ENCODE measurements around the gene ALKAL2. TPM values are rescaled to one million over a fixed set of nuclear protein-coding genes. Genes with fewer than 3 reads are reported as not detected.
"Not testable (repeated sequence)": the region's sequence is repeated elsewhere in the genome, so short reads cannot be mapped to it uniquely, and the experiment has no call there.

The ALKAL2 gene, protein sequence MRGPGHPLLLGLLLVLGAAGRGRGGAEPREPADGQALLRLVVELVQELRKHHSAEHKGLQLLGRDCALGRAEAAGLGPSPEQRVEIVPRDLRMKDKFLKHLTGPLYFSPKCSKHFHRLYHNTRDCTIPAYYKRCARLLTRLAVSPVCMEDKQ
- 0.28 TPM in 1 of 2 replicates, not detected in the other for total RNA-seq

DNA sequence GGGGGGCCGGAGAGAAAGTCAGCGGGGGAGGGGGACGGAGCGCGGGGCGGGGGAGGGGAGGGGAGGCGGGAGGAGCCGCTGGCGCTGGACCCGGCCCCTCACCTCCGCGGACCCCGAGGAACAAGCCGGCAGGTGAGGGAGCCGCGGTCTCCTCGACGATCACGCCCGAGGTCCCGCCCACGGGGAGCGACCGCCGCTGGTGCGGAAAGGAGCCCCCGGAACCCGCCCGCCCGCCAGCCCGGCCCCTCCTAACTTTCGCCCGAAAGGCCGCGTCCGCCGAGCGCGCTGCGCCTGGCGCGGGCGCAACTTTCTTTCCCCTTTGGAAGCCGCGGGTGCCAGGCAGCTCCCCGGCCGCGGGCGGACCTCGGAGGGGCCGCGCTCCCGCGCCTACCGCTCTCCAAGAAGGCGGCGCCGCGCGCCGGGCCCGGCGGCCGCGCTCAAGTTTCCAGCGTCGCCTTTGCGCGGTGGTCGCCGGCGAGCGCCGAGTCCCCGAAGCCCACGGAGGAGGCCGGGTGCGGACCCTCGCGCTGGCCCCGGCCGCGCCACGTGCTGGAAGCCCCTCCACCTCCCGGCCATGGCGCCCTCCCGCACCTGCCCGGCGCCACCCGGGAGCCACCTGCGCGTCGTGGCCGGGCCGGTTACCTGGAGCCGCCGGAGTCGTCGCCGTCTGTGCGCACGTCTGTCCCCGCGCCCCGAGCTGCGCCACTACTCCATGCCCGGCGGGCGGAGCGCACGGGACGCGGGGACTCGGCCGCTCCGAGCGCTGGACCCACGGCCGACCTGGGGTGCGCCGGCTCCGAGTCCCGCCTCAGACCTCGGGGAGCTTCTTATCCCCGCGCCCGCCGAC is at the start of gene ALKAL2:
TSS of gene ALKAL2 (minus strand) at position 181 of the 847 bp plus-strand sequence. CDS start 256 bp downstream, outside the sequence.
- DNase-seq, result peak; percentile 28

DNA sequence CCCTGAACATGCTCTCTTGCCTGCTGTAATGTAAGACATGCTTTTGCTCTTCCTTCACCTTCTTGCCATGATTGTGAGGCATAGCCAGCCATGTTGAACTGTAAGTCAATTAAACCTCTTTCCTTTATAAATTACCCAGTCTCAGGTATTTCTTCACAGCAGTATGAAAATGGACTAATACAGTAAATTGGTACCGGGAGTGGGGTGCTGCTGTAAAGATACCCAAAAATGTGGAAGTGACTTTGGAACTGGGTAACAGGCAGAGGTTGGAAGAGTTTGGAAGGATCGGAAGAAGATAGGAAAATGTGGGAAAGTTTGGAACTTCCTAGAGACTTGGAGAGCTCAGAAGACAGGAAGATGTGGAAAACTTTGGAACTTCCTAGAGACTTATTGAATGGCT is 49.1 kb upstream of the ALKAL2 start:
- DNase-seq, result not testable (repeated sequence)

DNA sequence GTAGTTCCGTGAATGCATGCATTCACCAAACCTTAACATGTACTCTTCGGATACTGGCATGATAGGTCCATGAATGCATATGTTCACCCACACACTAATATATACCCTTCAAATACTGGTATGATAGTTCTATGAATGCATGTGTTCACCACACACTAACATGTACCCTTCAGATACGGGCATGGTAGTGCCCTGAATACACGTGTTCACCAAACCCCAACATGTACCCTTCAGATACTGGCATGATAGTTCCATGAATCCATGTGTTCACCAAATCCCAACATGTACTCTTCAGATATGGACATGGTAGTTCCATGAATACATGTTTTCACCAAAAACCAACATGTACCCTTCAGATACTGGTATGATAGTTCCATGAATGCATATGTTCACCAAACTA is 48.5 kb upstream of the ALKAL2 start:
- no peak for DNase-seq

DNA sequence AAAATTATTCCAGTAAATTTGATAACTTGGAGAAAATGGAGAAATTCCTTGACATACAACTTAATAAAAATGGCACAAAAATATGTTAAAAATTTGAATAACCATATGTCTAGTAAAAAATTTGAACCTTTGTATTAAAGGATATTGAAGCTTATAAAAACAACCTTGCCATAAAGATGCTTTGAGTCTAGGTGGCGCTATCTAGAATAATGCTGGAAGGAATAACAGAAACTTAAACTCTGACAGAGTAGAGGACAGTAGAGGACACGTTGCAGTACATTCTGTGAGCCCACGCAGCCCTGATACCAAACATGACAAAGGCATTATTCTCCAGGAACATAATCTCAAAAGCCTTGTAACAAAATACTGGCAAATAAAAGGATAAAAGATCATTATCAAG is 44.7 kb upstream of the ALKAL2 start:
- DNase-seq, result no peak

DNA sequence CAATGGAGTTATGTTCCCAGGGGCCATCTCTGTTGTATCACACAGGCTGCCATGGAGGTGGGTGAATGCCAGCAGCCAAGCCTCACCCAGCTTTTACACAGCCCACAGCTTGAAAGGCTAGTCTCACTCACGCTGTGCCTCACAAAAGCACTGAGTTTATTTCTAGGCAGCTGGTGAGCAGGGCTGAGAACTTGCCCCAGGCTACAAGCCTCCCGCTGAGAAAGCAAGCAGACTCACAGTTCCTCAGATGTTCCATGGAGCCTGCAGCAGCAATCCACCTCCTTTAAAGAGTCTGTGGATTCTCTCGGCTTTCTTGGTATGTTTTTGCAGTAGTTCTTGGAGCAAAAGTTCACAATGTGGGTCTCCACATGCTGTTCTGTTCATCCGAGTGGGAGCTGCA is 40.9 kb upstream of the ALKAL2 start:
- DNase-seq, result no peak

DNA sequence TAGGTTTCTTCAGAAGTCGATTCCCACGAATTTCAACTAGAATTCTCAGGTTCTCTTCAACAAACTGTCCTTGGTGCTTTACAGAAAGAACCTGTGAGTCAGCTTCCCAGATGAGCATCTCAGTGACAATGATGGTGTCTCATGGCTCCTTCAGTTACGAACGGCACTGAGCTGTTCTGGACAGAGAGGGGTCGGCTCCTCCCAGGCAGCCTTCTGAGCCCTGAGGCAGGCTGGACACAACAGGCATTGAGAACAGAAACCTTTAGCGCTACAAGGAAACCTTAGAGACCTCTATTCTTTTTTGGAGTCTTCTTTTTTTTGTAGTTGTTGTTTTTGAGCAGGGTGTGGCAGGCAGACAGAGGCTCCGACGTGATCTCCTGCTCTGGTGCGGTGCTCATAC is 35.1 kb upstream of the ALKAL2 start:
- DNase-seq, result no peak

DNA sequence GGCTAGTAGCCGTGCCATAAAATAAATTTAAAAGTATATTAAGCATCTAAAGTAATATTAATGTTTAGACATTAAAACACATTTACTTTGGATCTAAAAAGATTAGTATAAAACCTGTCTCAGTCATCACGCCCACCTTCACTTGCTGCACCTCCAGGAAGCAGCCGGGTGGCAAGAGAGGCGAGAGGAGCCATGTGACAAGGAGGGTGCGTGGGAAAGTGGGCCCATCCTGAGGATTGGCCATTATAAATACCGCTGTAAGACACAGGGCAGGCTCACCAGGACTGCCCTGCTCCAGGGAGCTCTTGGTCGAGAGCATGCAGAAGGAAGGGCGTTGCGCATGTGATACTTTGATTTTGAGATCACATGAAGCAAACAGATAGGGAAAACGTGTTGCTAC is 34.4 kb upstream of the ALKAL2 start:
- DNase-seq, result no peak

DNA sequence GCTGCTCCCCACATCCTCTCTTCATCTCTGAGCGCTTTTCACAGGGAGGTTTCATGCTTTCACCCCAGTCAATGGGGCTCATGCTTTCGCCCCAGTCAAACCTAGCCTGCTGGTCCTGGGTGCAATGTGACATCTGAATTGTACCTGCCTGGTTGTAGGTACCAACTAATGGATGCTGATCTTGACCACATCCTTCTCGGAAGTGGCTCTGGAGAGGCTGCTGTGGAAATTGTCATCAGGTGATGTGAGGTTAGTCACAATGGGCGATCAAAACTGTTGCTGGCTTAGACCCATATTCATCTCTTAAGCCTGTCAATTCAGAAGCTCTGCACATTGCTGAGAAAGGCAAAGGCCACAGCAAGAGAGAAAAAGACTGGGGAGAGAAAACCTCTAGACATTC is 32.7 kb upstream of the ALKAL2 start:
- DNase-seq, result no peak

DNA sequence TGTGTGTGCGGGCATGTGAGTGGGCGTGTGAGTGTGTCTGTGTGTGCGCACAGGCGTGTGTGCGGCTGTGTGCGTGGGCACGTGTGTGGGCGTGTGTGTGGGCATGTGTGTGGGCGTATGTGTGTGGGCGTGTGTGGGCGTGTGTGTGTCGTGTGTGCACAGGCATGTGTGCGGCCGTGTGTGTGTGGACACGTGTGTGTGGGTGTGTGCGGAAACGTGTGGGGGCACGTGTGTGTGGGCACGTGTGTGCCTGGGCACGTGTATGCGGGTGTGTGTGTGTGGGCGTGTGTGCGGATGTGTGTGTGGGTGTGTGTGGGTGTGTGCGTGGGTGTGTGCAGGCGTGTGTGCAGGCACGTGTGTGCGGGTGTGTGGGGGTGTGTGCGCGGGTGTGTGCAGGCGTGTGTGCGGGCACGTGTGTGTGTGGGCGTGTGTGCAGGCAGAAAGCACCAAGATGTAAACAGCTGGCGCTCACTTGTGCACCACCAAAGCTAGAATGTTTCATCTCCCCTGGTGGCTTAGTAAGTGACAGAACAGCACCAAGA is 31.2 kb upstream of the ALKAL2 start:
- DNase-seq, result no peak

DNA sequence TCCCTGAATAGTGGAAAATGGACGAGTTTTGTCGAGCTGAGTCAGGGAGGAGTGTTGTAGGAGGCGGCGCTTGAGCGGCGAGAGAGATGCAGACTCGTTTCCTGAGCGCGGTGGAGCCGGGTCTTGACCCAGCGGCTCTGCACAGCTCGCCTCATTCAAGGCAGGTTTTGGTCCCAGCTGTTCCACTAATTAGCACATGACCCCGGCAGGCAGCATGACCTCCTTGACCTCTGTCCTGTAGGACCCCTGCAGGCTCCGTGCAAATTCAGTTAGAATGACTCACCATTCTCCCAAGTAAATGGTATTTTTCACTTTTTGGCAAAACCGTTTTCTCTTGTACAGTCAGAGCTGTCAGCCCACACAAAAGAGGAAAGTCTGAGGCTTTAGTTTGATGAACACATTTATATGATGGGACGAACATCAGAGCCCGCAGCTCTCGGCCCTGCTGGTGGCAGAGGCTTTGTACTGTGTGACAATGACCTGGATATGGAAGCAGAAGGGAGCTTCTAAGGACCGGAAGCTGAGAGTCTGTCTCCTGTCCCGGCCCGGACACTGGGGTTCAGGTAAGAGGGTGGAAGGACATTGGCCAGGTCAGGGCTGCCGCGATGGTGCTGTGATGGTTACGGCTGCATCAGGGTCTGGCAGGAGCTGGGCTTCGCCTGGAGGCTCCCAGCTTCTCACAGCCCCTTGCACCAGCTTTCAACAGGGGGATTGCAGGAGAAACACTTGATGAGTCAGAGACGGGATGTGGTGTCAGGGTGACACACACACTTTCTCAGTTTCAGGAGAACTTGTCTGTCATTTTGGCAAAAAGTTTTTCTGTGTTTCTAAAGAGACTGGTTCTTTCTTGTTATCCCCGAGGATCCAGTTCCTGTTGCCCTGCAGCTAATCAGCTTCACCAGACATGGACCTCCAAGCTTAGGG is 29.9 kb upstream of the ALKAL2 start:
- no peak for DNase-seq

DNA sequence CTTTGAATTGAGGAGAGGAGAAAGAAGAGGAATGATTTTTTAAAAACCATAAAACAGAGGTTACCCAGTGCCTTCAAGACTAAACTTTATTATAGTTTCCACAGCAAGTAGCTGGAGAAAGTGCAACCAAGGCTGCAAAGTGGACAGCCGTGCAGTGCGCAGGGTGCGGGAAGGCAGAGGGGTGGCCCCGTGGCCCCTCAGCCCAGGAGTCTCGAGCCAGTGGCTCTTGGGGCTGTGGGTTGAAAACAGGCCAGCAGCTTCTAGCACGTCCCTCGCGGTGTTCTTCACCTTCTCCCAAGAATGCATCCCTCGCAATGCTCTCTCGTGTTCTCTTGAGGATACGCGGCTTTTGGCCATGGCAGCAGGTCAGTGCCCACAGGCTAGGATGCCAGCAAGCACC is 28.5 kb upstream of the ALKAL2 start:
- DNase-seq, result no peak

DNA sequence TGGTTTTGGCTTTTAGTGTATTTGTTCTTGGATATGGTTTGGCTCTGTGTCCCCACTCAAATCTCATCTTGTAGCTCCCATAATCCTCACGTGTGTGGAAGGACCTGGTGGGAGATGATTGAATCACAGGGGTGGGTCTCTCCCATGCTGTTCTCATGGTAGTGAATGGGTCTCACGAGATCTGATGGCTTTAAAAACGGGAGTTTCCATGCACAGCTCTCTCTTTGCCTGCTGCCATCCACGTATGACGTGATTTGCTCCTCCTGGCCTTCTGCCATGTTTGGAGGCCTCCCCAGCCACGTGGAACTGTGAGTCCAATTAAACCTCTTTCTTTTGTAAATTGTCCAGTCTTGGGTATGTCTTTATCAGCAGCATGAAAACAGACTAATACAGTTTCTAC is 28.0 kb upstream of the ALKAL2 start:
- DNase-seq, result not testable (repeated sequence)

DNA sequence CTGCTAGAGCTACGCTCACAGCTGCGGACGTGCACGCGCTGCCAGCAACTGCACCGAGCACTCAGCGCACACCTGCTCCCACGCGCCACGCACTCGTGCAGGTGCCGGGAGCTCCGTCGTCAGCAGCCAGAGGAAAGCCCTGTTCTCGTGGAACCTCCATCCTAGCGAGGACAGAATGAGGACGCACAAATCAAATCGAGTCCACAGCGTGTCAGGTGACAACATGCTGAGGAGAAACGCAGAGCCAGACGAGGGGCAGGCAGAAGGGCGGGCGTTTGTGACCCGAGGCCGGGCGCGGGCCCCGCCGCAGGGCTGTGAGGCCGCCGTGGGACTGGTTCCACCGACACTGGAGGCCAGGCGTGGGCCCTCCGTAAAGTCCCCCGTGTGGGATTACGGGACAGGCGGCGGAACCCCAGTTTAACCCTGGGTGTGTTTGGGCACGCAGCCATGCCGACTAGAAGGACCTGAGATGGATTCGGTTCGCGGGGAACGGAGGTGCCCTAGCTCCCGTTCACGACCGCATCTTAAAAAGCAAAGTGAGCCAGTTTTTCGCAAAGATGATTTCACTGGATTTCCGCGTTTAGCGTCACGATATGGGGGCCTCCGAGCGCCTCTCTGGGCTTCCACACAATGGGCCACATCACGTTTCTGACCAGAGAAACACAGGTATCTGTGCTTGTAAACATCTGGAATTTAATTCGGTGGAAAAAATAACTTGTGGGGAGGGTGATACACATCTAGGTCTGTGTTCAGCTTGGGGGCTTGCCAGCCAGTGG is 26.9 kb upstream of the ALKAL2 start:
- no peak for DNase-seq

DNA sequence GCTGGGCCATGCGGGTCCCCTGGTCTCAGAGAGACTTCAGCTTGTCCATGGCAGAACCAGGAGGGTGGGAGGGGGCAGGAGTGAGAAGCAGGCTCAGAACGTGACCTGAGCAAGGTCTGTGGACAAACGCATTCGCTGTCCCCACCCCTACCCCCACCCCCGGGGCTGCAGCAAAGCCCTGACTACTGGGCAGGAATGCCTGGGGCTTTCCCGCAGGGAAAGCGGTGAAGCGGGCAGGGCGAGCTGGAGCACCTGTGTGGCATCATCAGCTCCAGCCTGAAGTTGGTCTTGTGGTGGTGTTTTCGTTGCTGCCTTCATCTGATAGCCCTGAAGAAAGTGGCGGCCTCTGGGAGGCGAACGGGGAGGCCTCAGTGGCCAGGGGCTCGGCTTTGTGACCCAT is 26.1 kb upstream of the ALKAL2 start:
- no peak for DNase-seq

DNA sequence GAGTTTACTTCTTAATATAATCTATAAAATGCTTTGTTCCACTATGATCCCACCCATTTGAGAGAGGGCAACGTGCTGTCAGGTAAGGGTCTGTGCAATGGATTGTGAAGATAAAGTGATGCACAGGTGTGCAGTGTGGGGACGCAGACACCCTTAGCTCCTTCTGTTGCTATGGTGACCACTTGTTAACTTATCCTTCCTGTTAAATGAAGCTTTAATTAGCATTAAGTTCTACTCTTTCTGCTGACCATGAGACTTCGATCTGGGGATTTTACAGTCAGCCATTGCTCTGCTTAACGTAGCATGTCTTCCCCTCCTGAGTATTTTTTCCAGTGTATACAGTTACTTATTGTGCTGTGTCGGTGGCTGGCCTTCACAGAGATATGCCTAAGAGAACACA is 23.1 kb upstream of the ALKAL2 start:
- no peak for DNase-seq

DNA sequence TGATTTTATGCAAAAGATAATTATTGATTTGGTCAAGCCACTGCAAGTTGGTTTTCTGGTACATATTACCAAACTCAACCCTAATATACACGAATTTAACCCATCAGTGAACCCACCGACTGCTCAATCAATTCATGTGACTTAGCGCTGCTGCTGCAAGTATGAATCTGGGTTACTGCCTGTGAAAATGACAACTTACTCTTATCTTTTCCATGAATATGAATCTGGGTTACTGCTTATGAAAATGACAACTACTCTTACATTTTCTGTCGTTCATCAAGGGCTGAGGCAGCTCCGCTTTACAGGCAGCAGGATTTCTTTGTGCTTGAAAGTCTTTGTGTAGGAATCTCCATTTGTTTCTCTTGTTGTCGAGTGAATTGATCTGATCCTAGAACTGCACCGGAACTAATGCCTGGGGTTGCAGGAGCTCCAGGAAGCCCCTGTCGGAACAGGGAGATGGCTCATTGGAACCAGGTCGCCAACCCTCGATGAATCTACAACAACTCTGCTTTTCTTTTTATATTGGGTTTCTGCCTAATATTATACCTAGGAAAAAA is 22.1 kb upstream of the ALKAL2 start:
- no peak for DNase-seq

DNA sequence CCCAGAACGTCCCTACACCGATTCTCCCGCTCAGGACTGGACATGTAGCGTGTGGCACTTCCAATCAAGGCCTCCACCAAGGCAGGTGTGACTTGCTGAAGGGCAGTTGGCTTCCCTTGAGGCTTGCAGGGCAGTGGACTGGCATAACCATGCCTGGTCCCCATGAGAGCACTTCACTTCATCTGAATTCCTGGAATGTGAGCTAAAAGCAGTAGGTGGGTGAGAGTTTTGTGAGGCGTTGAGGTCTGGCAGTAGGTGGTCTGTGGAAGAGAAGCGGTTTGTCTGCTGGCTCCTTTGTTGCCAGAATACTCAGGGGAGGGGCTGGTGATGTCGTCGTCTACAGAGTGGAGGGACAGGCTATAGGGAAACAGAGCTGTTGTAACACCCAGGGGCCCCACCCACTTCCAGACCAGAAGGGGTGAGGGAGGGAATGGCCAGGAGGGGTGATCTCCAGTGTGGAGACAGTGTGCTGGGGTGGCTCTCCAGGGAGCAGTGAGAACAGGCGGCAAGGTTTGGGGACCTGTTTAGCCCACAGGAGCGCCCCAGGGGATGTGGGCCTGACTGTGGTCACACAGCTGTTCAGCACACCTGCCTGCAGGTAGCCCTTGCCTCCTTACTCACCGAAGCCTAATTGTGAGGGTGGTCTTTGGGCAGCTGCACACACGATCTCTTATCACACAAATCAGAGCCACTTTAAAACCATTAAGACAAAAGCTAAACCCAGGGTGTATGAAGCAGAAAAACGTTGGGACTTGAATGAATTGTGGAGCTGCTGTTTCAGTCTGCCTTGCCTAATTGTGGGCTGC is 21.5 kb upstream of the ALKAL2 start:
- no peak for DNase-seq

DNA sequence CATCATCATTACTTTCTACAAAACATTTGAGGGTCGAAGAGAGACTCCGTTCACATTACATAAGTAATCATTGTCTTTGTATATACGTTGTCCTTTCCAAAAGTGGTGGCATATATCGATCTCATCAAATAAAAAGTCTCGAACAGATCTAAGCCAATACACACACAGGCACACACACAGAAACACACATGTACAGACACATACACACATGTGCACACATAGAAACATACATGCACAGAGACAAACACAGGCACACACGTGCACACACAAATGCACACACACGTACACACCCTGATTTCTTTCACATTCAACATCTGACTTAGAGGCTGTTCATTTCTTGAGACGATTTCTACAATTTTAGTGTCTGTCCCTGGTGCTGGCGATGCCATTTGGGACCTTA is 17.5 kb upstream of the ALKAL2 start:
- DNase-seq, result no peak

DNA sequence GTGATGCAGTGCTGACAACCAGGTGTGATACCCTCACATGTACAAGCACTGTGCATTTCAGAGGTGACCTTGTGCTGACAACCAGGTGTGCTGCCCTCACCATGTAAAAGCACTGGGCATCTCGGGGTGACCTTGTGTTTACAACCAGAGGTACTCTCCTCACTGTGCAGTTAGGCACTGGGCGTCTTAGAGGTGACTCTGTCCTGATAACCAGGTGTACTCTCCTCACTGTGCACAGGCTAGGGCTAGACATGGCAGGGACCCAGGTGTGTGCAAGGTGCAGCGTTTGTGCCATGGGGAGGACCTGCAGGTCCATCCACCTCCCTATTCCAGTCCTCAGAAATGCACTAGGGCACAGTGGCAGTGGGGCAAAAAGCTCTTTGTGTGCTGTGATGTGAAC is 8.5 kb upstream of the ALKAL2 start:
- no peak for DNase-seq

DNA sequence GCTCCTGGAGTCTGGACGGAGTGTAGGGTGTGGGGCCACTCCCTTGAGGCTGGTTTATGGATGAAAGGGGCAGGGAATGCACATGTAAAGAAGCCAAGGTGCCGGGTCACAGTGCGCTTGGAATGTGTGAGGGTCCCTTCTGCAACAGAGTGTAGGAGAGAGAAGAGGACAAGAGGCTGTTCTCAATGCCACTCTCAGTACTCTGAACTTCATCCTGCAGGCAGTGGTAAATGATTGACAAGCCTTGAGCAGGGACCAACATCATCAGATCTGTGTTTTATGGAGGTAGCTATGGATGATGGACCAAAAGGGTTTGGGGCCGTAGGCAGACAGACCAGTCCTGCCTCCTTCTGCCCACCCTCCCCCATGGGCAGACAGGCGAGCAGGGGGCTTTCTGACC is 7.2 kb upstream of the ALKAL2 start:
- no peak for DNase-seq

DNA sequence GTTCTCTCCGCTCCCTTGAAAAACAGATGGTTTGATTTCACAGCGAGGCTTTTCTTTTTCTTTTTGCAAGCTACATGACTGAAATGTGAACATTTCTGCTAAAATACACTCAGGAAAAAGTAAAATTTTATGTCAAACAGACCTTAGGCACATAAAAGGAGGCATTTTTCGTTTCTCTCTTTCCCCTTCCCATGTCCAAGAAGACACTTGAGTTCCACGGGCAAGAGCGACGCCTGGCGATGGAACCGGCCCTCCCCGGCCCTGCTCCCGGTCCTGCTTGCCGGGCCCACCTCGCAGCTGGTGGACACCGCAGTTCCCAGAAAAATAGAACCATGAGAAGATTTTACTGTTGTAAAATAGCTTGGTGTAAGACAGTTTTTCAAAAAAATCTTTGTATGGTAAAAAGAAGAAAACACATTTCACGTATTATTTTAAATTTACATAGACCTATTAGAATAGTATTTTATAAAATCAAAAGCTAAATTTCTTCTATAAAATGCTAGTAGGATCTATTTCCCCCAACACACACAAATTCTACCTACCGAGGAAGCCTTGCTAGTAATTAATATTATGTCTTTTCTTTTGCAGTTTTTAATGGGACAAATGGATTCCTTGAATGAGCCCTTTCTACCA is 2.3 kb upstream of the ALKAL2 start:
- DNase-seq, result peak; percentile 81

Measured in dermis blood vessel endothelial cell (primary cell).